Activated CD4-positive, alpha-beta T cell treated with anti-CD3 and anti-CD28 coated beads, Interleukin-2, Interleukin-6, amounts not matched to agents 100 ng/mL and 50 ng/mL, durations not matched to agents 16 hours and 8 hours (primary cell): ENCODE results near the gene FAM219A.

Source experiments
- DNase-seq: peaks from one replicate; pipeline ENCODE4 v3.0.0-alpha.2; 2020

The FAM219A gene, protein sequence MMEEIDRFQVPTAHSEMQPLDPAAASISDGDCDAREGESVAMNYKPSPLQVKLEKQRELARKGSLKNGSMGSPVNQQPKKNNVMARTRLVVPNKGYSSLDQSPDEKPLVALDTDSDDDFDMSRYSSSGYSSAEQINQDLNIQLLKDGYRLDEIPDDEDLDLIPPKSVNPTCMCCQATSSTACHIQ

DNA sequence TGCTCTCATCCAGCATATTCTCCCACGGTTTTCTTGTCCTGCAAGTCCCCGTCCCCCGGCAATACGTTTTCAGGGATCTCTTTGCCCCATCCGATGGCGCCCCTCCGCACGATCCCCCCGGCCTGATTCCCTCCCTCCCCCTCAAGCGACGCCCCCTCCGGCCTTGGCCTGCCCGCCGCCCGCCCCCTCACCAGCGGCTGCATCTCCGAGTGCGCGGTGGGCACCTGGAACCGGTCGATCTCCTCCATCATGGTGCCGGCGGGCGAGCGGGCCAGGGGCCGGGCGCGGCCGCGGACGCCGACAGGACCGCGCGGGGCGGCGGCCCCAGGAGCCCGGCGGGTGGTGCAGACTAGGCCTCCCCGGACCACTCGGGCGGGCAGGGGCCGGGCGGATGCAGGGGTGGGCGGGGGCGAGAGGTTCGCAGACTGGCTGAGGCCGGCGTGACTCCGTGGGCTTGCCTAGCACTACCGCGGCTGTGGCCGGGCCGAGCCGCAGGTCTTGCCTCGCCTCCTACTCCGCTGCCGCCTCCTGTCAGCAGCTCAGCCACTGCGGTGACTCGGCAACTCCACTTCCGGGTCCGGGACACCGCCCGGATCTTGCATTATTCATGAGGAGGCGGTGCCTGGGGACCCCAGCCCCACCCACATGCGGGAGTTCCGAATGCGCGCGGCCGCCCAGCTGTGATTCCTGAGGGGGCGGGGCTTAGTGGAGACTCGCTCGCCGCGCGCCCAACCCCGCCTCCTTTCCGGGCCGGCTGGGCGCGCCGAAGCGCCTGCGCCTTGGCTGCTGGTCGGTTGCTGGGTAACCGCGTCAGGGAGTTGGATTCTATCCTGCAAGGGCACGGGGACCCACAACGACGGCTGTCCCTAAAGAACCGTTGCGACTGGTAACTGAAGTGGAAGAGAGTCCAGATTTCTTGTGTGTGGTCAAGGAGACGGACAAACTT, at the start of gene FAM219A, which contains the start of gene DNAI1:
FAM219A (minus strand) TSS at position 558 of the 946 bp plus-strand sequence; CDS start at position 251, 307 bp downstream.
DNAI1 (plus strand) TSS at position 793 of the 946 bp plus-strand sequence. CDS start 201 bp downstream, outside the sequence.
- DNase-seq = peak; percentile 99

- DNase-seq = no peak
Measured at GRCh38 chr9:34507966-34508365, 49.6 kb upstream of the FAM219A start.

DNA sequence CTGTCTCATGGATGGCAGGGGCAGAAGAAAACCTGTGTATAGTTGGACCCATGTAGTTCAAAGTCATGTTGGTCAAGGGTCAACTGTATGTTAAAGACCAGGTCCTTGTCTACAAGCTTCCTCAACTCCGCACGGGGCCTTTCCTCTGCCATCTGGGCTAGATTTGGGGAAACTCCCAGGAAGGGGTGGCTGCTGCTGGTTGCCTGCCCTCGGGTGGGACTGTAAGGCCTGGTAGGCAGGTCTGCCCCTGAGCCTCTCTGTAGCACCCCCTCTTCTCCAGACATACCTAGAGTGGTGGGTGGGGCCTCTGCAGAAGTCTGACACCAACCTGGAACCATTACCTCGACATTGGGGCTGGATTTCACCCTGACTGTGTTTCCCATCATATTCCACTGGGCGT, 49.2 kb upstream of the FAM219A start:
- no peak for DNase-seq

DNA sequence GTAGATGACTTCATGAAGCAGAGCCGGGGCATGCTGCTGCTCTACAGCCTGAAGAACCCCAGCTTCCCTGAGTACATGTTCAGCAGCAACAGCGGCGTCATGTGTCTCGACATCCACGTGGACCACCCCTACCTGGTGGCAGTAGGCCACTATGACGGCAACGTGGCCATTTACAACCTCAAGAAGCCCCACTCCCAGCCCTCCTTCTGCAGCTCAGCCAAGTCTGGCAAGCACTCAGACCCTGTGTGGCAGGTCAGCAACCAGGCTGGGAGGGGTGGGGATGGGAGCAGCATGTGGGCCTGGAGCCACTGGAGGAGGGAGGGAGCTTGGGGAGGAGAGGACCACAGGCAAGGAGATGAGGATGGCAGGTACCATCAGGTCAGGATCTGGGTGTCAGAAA, 48.3 kb upstream of the FAM219A start:
- no peak for DNase-seq

GRCh38 chr9:34505370-34506120, 47.2 kb upstream of the FAM219A start:
- DNase-seq = no peak

GRCh38 chr9:34503406-34503805, 45.0 kb upstream of the FAM219A start:
- no peak for DNase-seq

GRCh38 chr9:34502891-34503290, 44.5 kb upstream of the FAM219A start:
- DNase-seq = no peak

DNA sequence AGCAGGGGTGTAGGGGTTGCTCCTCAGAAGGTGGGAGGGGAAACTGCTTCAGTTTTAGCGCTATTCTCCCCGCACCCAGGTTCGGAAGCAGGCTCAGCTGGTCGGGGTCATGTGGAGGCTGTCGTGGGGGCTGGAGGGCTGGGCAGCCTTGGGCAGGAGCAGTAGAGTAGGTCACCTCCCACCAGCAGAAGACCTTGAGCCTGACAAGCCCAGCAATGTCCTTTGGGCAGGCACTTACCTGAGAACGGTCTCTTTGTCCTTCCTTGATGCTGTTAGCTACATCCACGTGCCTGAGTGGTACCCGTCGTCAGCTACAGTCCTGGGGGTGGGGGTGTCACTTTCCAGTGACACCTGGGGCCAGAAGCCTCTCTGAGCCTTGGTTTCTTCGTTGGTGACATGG, 44.1 kb upstream of the FAM219A start:
- DNase-seq = no peak

- no peak for DNase-seq
Measured at GRCh38 chr9:34501889-34502425, 43.6 kb upstream of the FAM219A start.

- DNase-seq = no peak
Measured at GRCh38 chr9:34501372-34501771, 43.0 kb upstream of the FAM219A start.

DNA sequence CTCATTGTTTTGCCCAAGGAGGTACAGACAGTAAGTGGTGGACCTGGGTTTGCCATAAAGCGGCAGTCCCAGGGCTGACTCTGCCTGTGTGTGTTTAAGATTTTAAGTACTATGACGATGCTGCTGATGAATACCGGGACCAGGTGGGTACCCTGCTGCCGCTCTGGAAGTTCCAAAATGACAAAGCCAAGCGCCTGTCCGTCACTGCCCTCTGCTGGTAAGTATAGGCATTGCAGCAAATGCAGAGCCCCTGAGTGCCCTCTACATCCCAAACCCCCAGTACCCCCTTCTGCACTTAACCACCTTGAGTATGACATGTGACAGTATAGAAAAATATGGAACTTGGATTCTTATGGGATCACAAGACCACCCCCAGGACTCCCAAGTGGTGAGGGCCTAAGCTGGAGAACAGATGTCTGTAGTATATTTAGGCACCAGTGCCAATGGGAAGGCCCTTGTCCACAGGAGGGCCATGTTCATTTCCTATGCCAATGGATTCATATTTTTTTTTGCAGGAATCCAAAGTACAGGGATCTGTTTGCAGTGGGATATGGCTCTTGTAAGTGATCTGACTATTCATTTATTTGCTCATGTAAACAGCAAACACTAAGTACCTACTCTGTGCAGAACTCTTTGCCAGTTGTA, 42.4 kb upstream of the FAM219A start:
- DNase-seq = peak; percentile 87

DNA sequence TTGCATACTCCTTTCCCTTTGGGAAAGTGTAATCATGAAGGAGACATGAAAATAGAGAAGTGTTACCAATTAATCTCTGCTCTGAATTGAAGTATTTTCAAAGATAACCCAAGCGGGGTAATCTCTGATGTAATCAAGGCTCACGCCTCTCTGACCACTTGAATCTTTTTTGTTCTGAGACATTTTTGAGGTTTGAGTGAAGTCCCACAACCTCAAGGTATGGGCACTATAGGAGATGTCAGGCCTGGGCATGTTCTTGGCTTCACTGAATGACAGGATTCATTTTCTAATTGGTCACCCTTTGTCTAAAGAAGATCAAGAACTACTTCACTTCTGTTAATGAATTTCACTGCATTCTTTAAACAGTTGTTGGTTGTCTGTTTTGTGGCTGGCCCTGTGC, 40.7 kb upstream of the FAM219A start:
- no peak for DNase-seq

DNA sequence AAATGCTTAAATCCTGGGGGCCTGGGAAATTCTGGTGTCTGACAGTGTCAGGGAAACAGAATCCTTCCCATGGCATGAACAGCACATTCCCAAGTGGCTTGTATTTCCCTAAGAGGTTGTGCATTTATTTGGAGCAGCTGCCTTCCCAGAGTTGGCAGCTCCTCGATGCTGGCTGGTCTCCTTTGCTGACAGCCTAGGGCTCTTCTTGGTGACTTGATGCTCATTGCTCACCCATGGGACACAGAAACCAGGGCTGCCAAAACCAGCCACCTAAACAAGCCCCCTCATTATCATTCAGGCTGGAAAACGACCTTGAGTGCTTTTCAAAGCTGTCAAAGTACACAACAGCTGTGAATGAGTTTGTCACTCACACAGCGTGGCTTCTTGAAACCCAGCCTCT, 40.2 kb upstream of the FAM219A start:
- no peak for DNase-seq

DNA sequence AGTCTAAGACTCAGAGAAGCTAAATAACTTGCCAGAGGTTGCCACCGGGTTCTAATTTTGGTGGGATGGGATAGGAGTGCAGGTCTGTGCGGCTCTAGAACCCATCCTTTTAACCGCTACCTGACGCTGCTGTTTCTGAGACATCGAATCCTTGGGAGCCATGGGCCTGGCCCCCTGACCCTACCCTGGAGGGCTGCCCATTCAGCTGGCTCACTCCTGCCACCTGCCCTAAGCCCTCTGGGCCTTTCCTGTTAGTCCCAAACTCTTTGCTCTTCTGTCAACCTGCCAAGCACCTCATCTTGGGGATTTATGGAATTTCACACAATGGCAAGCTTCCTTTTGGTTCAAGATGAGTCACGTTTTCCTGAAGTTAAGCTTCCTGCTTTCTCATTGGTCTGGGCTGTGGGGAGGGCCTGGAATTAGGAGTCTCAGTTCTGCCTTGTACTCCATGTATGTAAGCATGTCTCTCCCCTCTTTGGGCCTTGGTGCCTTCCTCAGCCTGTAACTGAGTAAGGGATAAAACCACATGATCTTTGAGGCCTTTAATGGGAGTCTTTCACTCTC, 37.9 kb upstream of the FAM219A start:
- DNase-seq = no peak

DNA sequence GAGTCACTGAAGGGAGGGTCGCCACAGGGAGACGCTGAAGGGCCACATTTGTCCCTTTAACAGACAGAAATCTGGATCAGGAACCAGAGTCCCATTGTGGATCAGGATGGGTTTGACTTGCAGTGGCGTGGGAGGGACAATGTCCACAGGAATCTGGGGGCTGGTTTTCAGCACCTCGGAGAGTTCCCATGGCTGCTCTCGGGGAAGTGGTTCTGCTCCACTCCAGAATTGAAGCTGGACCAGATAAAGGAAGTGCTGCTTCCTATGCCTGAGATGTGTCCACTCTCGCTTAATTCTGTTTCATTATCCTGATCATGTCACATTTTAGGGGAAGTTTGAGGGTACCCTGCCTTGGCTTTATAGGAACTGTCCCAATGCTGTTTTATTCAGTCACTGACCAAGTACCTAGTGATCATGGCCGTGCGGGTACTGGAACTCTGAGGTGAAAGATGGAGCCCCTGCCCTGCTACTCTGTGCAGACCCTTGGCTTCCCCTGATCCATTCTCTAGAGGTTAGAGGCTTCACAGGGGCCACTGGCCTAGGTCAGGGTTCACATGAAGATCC, 35.7 kb upstream of the FAM219A start:
- DNase-seq = peak; percentile 32

DNA sequence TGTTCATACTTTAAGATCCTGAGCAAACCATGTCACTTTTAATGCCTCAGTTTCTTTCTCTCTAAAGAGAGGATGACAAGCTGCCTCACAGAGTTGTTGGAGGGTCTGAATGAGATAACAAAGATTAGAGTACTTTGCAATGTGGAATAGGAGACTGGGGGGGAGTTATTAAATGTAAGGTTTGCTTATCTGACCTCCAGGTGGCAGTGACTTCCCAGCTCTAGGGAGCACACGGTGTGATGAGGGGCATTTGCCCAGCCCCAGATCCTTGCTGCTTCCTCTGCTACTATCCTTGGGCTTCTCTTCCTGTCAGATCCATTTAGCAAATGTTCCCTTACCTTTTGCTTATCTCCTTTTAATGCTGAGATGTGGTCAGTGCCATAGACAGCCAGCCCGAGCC, 33.7 kb upstream of the FAM219A start:
- no peak for DNase-seq

DNA sequence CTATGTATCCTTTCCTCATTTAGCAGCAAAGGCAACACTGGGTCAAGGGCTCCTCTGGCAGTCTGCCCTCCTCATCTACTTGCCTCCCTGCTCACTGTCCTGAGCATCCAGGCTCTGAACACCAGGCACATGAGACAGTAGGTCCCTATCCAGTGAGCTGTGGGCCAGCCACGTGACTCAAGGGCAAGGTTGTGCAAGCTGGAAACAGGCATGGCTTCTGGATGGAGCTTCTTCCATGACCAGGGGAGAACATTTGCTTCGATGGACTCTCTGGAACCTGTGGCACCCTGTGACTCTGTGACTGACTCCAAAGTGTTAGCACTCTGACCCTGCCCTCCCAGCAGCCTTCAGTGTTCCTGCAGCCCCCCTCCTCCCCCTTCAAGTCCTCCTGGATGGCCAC, 33.2 kb upstream of the FAM219A start:
- DNase-seq = no peak

DNA sequence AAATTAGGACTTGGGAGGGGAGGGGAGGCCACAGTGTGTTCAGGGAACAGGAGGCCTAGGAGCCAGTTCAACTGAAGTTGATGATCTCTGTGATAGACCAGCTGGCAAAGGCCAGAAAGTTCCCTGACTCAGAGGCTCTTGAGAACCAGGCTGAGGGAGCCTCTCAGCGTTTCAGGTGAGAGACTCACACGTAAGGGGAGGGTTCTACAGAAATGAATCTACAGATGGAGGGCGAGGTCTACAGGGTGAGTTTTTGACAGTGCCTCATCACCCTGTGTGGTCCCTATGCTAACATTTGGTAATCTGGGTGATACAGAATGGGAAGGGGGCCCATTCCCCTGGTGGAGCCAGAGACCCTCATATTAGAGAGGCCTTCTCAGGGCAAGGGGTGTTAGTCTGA, 32.4 kb upstream of the FAM219A start:
- no peak for DNase-seq

GRCh38 chr9:34490360-34490759, 32.0 kb upstream of the FAM219A start:
- DNase-seq = no peak

DNA sequence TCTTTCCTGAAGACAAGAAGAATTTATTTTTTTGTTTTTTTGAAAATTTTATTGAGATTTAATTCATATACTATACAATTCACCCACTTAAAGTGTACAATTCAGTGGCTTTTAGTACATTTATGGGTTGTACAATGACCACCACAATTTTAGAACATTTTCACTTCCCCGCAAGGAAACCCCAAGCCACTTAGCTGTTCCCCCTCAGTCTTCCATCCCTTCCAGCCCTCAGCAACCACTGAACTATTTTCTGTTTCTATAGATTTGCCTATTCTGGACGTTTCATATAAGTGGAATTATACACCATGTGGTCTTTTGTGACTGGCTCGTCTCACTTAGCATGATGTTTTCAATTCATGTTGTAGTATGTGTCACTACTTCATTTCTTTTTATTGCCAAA, 28.2 kb upstream of the FAM219A start:
- no peak for DNase-seq

GRCh38 chr9:34485822-34486221, 27.5 kb upstream of the FAM219A start:
- DNase-seq = no peak

GRCh38 chr9:34484678-34485077, 26.3 kb upstream of the FAM219A start:
- DNase-seq = no peak
